Measurements from ENCODE around the gene FAM221B. TPM values are rescaled to one million over a fixed set of nuclear protein-coding genes. Genes with fewer than 3 reads are reported as not detected.

FAM221B gene
- total and polyA plus RNA-seq, 9 of the 15 experiments (the other 6 are each of a cell fraction or from before 2014, with no cell fraction given), result 0.01 TPM; not detected in 8

GRCh38 chr9:35814841-35815543, 13.5 kb downstream of the FAM221B start, which contains the start of gene HINT2:
Gene HINT2, minus strand, starts transcription at chr9:35815042. Its CDS starts 63 bp downstream, at chr9:35814979.
- Histone ChIP-seq H3K36me3 (ENCODE audit: control insufficient read depth, insufficient read depth, low read length) (no peaks in the 10 kb centered on the region), H3K4me3 (peak within 1 kb of the TSS; percentile 66), H3K9me1 (ENCODE audit: control insufficient read depth, insufficient read depth, low read length) (peaks cover 4% of the 10 kb centered on the region), H3K9me3 (replicated peaks; ENCODE audit: control insufficient read depth, insufficient read depth, low read depth, low read length) (no peaks in the 10 kb centered on the region; the same call in 1 of the 2 replicates), H3K9ac (ENCODE audit: insufficient read depth in 1 of 2, low read depth in 2 of 2, low read length in 2 of 2) (peak within 1 kb of the TSS; percentile 92 to 100), H4K20me1 (replicated peaks; ENCODE audit: control insufficient read depth, insufficient read depth, low read length) (no peaks in the 10 kb centered on the region), H3K4me2 (ENCODE audit: insufficient read depth, low read length) (peak within 1 kb of the TSS; percentile 82), H3K27me3 (ENCODE audit: control insufficient read depth in 2 of 2, insufficient read depth in 2 of 2, low read length in 2 of 2) (no peaks in the 10 kb centered on the region), H2AFZ (ENCODE audit: low read depth, low read length) (peak within 1 kb of the TSS; percentile 77), H3K79me2 (ENCODE audit: control insufficient read depth, insufficient read depth, low read length) (peaks cover 12% of the 10 kb centered on the region; the same call in 2 of the 3 replicates), H3K4me1 (replicated peaks in 1 of 2; ENCODE audit: control insufficient read depth in 2 of 2, insufficient read depth in 2 of 2, low read length in 2 of 2) (peaks cover 17 to 31% of the 10 kb centered on the region in 2 experiments), H3K27ac (ENCODE audit: extremely low read depth, low read depth, low read length) (peak within 1 kb of the TSS; percentile 94)
- peak; percentile 92 for ATAC-seq
- DNase-seq (ENCODE audit: extremely low read depth in 1 of 4, low spot score in 3 of 4), result peak; percentile 89 to 96 (median 92)
- under 1% methylated on average over 35 of the region's 52 CpGs for WGBS (ENCODE audit: insufficient coverage, low coverage, missing lambda C conversion rate)
- peak; percentile 97 for FAIRE-seq
- no TSS peak for BruUV-seq (replicated peaks)
- ChIA-PET POLR2A (interaction anchor here (0.6 to 1.7 kb wide), 6 partner anchors 13 to 153 kb away, joined by 3 to 7 read pairs (median 4); no protein-coding TSS in a partner anchor), CTCF (ENCODE audit: low intra/inter-chr PET ratio) (no interaction called here)
- intact Hi-C loops (cut with micrococcal nuclease) (loop anchor here (10.0 kb wide), 2 partner anchors 80 to 150 kb away; partner anchors contain the start of genes ARHGEF39, CREB3 and TLN1), in situ Hi-C loops (cut with MboI) (no loop called here)
- no peak for TF ChIP-seq PHB (CRISPR knock-in tag; IDR thresholded peaks at IDR 0.05)
- TF ChIP-seq LCOR (CRISPR knock-in tag; IDR thresholded peaks at IDR 0.05), result 0 out of 2 replicates have a peak, but pooled peaks have one; percentile 64
- 0 out of 2 replicates have a peak, but pooled peaks have one; percentile 43 for TF ChIP-seq KDM2B (CRISPR knock-in tag; IDR thresholded peaks at IDR 0.05)
- 0 out of 2 replicates have a peak, but pooled peaks have one; percentile 36 for TF ChIP-seq FOXJ2 (tag; IDR thresholded peaks at IDR 0.05)
- no peak for TF ChIP-seq SMARCC2 (IDR thresholded peaks at IDR 0.05; ENCODE audit: low read depth)
- TF ChIP-seq CUX1 (CRISPR knock-in tag; IDR thresholded peaks at IDR 0.05), result no peak
- peak; percentile 20; the same call in 1 of the 2 replicates for TF ChIP-seq ZFX (CRISPR knock-in tag; IDR thresholded peaks at IDR 0.05)
- 0 out of 2 replicates have a peak, but pooled peaks have one; percentile 16 for TF ChIP-seq MAX (CRISPR knock-in tag; IDR thresholded peaks at IDR 0.05)
- TF ChIP-seq POLR2G (IDR thresholded peaks at IDR 0.05; ENCODE audit: low read depth, low read length), result peak; percentile 98
- no peak for TF ChIP-seq NFXL1 (CRISPR knock-in tag; IDR thresholded peaks at IDR 0.05)
- no peak; the same call in 1 of the 2 replicates for TF ChIP-seq NR2C2 (CRISPR knock-in tag; IDR thresholded peaks at IDR 0.05)
- TF ChIP-seq NR2C2 (tag; IDR thresholded peaks at IDR 0.05), result peak; percentile 79
- TF ChIP-seq ZNF583 (CRISPR knock-in tag; IDR thresholded peaks at IDR 0.05), result no peak
- peak; percentile 62; the same call in 1 of the 2 replicates for TF ChIP-seq RB1 (IDR thresholded peaks at IDR 0.05; ENCODE audit: low read depth)
- peak; percentile 81 for TF ChIP-seq NFYB (IDR thresholded peaks at IDR 0.05; ENCODE audit: extremely low read depth, insufficient read length)

Measured in K562 (cell line).